Osteoblast (primary cell): ENCODE data around the gene TAGLN2. TPM values are rescaled to one million over a fixed set of nuclear protein-coding genes. Genes with fewer than 3 reads are reported as not detected.

Experiments used
- DNase-seq: peaks from one replicate; pipeline ENCODE4 v3.0.0; 2011; ENCODE audit warnings: low spot score, mixed read lengths; ENCODE audit not compliant: insufficient read length; ENCODE audit errors: missing footprints
- H2AFZ ChIP-seq: 2 replicates; pipeline ENCODE4 v1.6.0; 2011; ENCODE audit warnings: mild to moderate bottlenecking, low read length
- H3K27ac ChIP-seq: 2 replicates; pipeline ENCODE4 v1.5.1; 2011; ENCODE audit warnings: mild to moderate bottlenecking, low read depth, low read length, moderate library complexity
- H3K27me3 ChIP-seq: 2 replicates; pipeline ENCODE4 v1.6.0; 2012; ENCODE audit warnings: mild to moderate bottlenecking, control low read depth, inconsistent platforms, low read length, moderate library complexity; ENCODE audit not compliant: insufficient read depth
- H3K36me3 ChIP-seq: 2 replicates; pipeline ENCODE4 v1.5.1; 2011; ENCODE audit warnings: mild to moderate bottlenecking, low read length, control low read depth, moderate library complexity; ENCODE audit not compliant: insufficient read depth
- H3K4me1 ChIP-seq: 2 replicates; pipeline ENCODE4 v1.5.1; 2011; ENCODE audit warnings: mild to moderate bottlenecking, low read length, control low read depth, moderate library complexity; ENCODE audit not compliant: insufficient read depth
- H3K4me2 ChIP-seq: 2 replicates; pipeline ENCODE4 v1.6.0; 2011; ENCODE audit warnings: mild to moderate bottlenecking, low read length; ENCODE audit not compliant: insufficient read depth
- H3K4me3 ChIP-seq: fragments of 200-600 bp; sonication (generic); 3 replicates; pipeline ENCODE4 v1.5.1; 2012; ENCODE audit warnings: mild to moderate bottlenecking, low read length, inconsistent platforms; ENCODE audit not compliant: insufficient read depth
- H3K79me2 ChIP-seq: 2 replicates; pipeline ENCODE4 v1.6.0; 2012; ENCODE audit warnings: mild to moderate bottlenecking, low read length, control low read depth, inconsistent platforms; ENCODE audit not compliant: insufficient read depth
- H3K9me3 ChIP-seq: 2 replicates; pipeline ENCODE4 v1.5.1; 2011; ENCODE audit warnings: low read depth, low read length, control low read depth
- H4K20me1 ChIP-seq: 2 replicates; pipeline ENCODE4 v1.6.0; 2012; ENCODE audit warnings: mild to moderate bottlenecking, low read length, control low read depth; ENCODE audit not compliant: insufficient read depth
- total RNA-seq: library from RNA; depleted of rRNA; stranded (reverse); fragments of >200 nt; gene quantifications from 2 replicates; pipeline ENCODE4 v1.2.3, GENCODE V29; 2012
- TF ChIP-seq, protein P1 (sequence below): IDR thresholded peaks from 2 replicates; pipeline ENCODE4 v1.5.1; 2011; ENCODE audit warnings: mild to moderate bottlenecking, low read depth, low read length, moderate library complexity; ENCODE audit errors: extremely low read depth

Gene TAGLN2
- 156 and 159 TPM in 2 replicates for total RNA-seq

- Histone ChIP-seq H2AFZ (peak within 1 kb of the TSS; percentile 91), H3K4me2 (peak within 1 kb of the TSS; percentile 95), H3K4me1 (peaks cover 41% of the 10 kb centered on the region), H3K36me3 (peaks cover 1% of the 10 kb centered on the region), H3K27me3 (no peaks in the 10 kb centered on the region), H3K79me2 (peaks cover 53% of the 10 kb centered on the region), H3K9me3 (no peaks in the 10 kb centered on the region), H3K4me3 (peak within 1 kb of the TSS; percentile 99), H4K20me1 (peaks cover 27% of the 10 kb centered on the region), H3K27ac (peak within 1 kb of the TSS; percentile 99)
- TF ChIP-seq, protein P1, sequence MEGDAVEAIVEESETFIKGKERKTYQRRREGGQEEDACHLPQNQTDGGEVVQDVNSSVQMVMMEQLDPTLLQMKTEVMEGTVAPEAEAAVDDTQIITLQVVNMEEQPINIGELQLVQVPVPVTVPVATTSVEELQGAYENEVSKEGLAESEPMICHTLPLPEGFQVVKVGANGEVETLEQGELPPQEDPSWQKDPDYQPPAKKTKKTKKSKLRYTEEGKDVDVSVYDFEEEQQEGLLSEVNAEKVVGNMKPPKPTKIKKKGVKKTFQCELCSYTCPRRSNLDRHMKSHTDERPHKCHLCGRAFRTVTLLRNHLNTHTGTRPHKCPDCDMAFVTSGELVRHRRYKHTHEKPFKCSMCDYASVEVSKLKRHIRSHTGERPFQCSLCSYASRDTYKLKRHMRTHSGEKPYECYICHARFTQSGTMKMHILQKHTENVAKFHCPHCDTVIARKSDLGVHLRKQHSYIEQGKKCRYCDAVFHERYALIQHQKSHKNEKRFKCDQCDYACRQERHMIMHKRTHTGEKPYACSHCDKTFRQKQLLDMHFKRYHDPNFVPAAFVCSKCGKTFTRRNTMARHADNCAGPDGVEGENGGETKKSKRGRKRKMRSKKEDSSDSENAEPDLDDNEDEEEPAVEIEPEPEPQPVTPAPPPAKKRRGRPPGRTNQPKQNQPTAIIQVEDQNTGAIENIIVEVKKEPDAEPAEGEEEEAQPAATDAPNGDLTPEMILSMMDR = no peak
- peak; percentile 100 for DNase-seq
Observed at GRCh38 chr1:159924791-159925718, at the start of gene TAGLN2. TAGLN2 (minus strand) TSS chr1:159925507; CDS start chr1:159920509, 4,998 bp downstream.

- Histone ChIP-seq H3K27ac (no peak overlapping the region), H3K79me2 (no peaks in the 10 kb centered on the region), H4K20me1 (no peaks in the 10 kb centered on the region), H3K36me3 (no peaks in the 10 kb centered on the region), H3K4me1 (no peaks in the 10 kb centered on the region), H3K4me2 (no peak overlapping the region), H3K4me3 (no peak overlapping the region), H3K27me3 (no peaks in the 10 kb centered on the region), H2AFZ (no peak overlapping the region), H3K9me3 (no peaks in the 10 kb centered on the region)
- no peak for DNase-seq
- TF ChIP-seq, protein P1 = no peak
Observed at GRCh38 chr1:159974350-159974965, 49.2 kb upstream of the TAGLN2 start.

DNA sequence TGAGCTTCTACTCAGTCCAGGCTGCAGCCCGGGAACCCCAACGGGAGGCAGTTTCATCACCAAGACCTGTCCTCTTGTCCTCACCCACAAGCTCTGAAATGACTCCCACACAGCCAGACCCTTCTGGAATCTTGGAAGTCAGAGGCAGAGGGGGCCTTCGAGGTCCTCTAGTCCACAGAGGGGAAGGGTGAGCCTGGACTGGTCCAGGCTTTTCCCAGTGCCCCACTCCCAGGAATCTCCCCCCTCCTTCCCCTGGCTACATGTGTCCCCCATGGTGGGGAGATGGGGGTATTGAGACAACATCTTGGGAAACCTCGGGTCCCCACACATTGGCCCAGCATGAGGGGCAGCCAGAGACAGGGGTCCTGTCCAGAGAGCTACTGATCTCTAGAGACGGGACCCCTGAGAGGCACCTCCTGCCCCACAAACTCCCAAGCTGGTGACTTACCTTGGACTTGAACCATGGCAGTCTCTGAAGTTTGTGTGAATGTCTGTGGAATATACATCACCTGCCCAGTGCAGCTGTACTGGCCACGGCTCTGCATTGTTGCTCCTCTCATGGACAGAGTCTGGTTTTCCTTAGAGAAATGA lies 48.1 kb upstream of the TAGLN2 start:
- no peaks in the 10 kb centered on the region for H3K4me1 ChIP-seq
- H3K79me2 ChIP-seq = no peaks in the 10 kb centered on the region
- no peaks in the 10 kb centered on the region for H3K27me3 ChIP-seq
- no peaks in the 10 kb centered on the region for H3K9me3 ChIP-seq
- no peak overlapping the region for H3K4me2 ChIP-seq
- no peak overlapping the region for H3K4me3 ChIP-seq
- TF ChIP-seq, protein P1 = no peak
- no peaks in the 10 kb centered on the region for H4K20me1 ChIP-seq
- H2AFZ ChIP-seq = no peak overlapping the region
- H3K36me3 ChIP-seq = no peaks in the 10 kb centered on the region
- DNase-seq = no peak
- H3K27ac ChIP-seq = no peak overlapping the region
